ENCODE measurements around the gene RIPOR2.

RIPOR2 gene

GRCh38 chr6:24821860-24822444, 113.8 kb downstream of the RIPOR2 start:
- in situ Hi-C loops (cut with MboI; ENCODE audit: low sequenced_read_pairs): no loop called here

- in situ Hi-C loops (cut with MboI; ENCODE audit: low sequenced_read_pairs): no loop called here
Observed at GRCh38 chr6:24818346-24818745, 117.4 kb downstream of the RIPOR2 start.

- in situ Hi-C loops (cut with MboI; ENCODE audit: low sequenced_read_pairs): no loop called here
Observed at GRCh38 chr6:24809728-24810127, 126.0 kb downstream of the RIPOR2 start.

- in situ Hi-C loops (cut with MboI; ENCODE audit: low sequenced_read_pairs): no loop called here
Observed at GRCh38 chr6:24807584-24807983, 128.2 kb downstream of the RIPOR2 start.

GRCh38 chr6:24802271-24803059, 133.3 kb downstream of the RIPOR2 start:
- in situ Hi-C loops (cut with MboI; ENCODE audit: low sequenced_read_pairs): no loop called here

- in situ Hi-C loops (cut with MboI; ENCODE audit: low sequenced_read_pairs): no loop called here
Observed at GRCh38 chr6:24799541-24799915, 136.2 kb downstream of the RIPOR2 start.

GRCh38 chr6:24798740-24799540, 136.8 kb downstream of the RIPOR2 start, which contains the start of gene ARMH2:
TSS of gene ARMH2 (minus strand) at chr6:24798917. CDS start at chr6:24798857, 60 bp downstream.
- in situ Hi-C loops (cut with MboI; ENCODE audit: low sequenced_read_pairs): no loop called here

GRCh38 chr6:24797596-24798216, 138.1 kb downstream of the RIPOR2 start:
- in situ Hi-C loops (cut with MboI; ENCODE audit: low sequenced_read_pairs): no loop called here

GRCh38 chr6:24796616-24797290, 139.0 kb downstream of the RIPOR2 start:
- in situ Hi-C loops (cut with MboI; ENCODE audit: low sequenced_read_pairs): no loop called here

GRCh38 chr6:24795106-24795505, 140.7 kb downstream of the RIPOR2 start:
- in situ Hi-C loops (cut with MboI; ENCODE audit: low sequenced_read_pairs): no loop called here

GRCh38 chr6:24788031-24788665, 147.6 kb downstream of the RIPOR2 start:
- in situ Hi-C loops (cut with MboI; ENCODE audit: low sequenced_read_pairs): no loop called here

- in situ Hi-C loops (cut with MboI; ENCODE audit: low sequenced_read_pairs): no loop called here
Observed at GRCh38 chr6:24780206-24780605, 155.6 kb downstream of the RIPOR2 start.

- in situ Hi-C loops (cut with MboI; ENCODE audit: low sequenced_read_pairs): no loop called here
Observed at GRCh38 chr6:24779416-24780016, 156.2 kb downstream of the RIPOR2 start.

GRCh38 chr6:24778878-24779277, 156.9 kb downstream of the RIPOR2 start:
- in situ Hi-C loops (cut with MboI; ENCODE audit: low sequenced_read_pairs): no loop called here

GRCh38 chr6:24778121-24778520, 157.6 kb downstream of the RIPOR2 start:
- in situ Hi-C loops (cut with MboI; ENCODE audit: low sequenced_read_pairs): no loop called here

- in situ Hi-C loops (cut with MboI; ENCODE audit: low sequenced_read_pairs): no loop called here
Observed at GRCh38 chr6:24777227-24777626, 158.5 kb downstream of the RIPOR2 start.

- in situ Hi-C loops (cut with MboI; ENCODE audit: low sequenced_read_pairs): no loop called here
Observed at GRCh38 chr6:24775520-24776058, 160.2 kb downstream of the RIPOR2 start.

- in situ Hi-C loops (cut with MboI; ENCODE audit: low sequenced_read_pairs): no loop called here
Observed at GRCh38 chr6:24774696-24775519, 160.9 kb downstream of the RIPOR2 start, which contains the start of gene GMNN. TSS of gene GMNN (plus strand) at chr6:24774937. CDS start at chr6:24777247, 2,310 bp downstream.

GRCh38 chr6:24768361-24768760, 167.4 kb downstream of the RIPOR2 start:
- in situ Hi-C loops (cut with MboI; ENCODE audit: low sequenced_read_pairs): no loop called here

All from HL-60/S4 treated with phorbol 12-myristate 13-acetate at 8.2 ng/mL for 4 days and 3 days (cell line).